OCI-LY3 (cell line): ENCODE measurements around the gene AP4S1.

Experiments used
- H2AFZ ChIP-seq: fragments of 200-600, 300-600 bp; shearing (Covaris generic); 2 replicates; pipeline ENCODE4 v1.6.0; 2014; ENCODE audit warnings: antibody characterized with exemption, low read depth, low read length
- H3K27ac ChIP-seq: fragments of 200-600, 300-600 bp; sonication (generic); 2 replicates; pipeline ENCODE4 v1.5.1; 2014; ENCODE audit warnings: mild to moderate bottlenecking, low read length, moderate library complexity, mixed read lengths
- H3K27me3 ChIP-seq: fragments of 200-600, 300-600 bp; sonication (generic); 2 replicates; pipeline ENCODE4 v1.6.1; 2014; ENCODE audit warnings: low read depth, low read length, mixed read lengths
- H3K36me3 ChIP-seq: fragments of 200-600, 300-600 bp; sonication (generic); replicated peaks from 2 replicates; pipeline ENCODE3; 2014; ENCODE audit warnings: low read depth, low read length, mixed read lengths
- H3K4me1 ChIP-seq: fragments of 300-600, 200-600 bp; sonication (generic); 2 replicates; pipeline ENCODE4 v1.6.1; 2014; ENCODE audit warnings: low read length, mixed read lengths
- H3K4me2 ChIP-seq: fragments of 200-600, 300-600 bp; sonication (generic); 2 replicates; pipeline ENCODE4 v1.6.1; 2014; ENCODE audit warnings: low read length, mixed read lengths
- H3K4me3 ChIP-seq: fragments of 300-600, 200-600 bp; sonication (generic); 2 replicates; pipeline ENCODE4 v1.5.1; 2014; ENCODE audit warnings: antibody characterized with exemption, mild to moderate bottlenecking, low read length, moderate library complexity
- H3K79me2 ChIP-seq: fragments of 300-600, 200-600 bp; shearing (Covaris generic); 2 replicates; pipeline ENCODE4 v1.6.1; 2014; ENCODE audit warnings: mild to moderate bottlenecking, low read length, mixed read lengths
- H3K9ac ChIP-seq: fragments of 300-600, 200-600 bp; shearing (Covaris generic); 2 replicates; pipeline ENCODE4 v1.6.0; 2014; ENCODE audit warnings: mild to moderate bottlenecking, low read length, moderate library complexity
- H3K9me3 ChIP-seq: fragments of 200-600, 300-600 bp; shearing (Covaris generic); 2 replicates; pipeline ENCODE4 v1.6.1; 2014; ENCODE audit warnings: low read length, mixed read lengths; ENCODE audit not compliant: insufficient read depth
- H4K20me1 ChIP-seq: fragments of 200-600, 300-600 bp; sonication (generic); 2 replicates; pipeline ENCODE4 v1.6.1; 2016; ENCODE audit warnings: low read length, mixed read lengths; ENCODE audit not compliant: insufficient read depth
- CTCF ChIP-seq: fragments of 200-600, 300-600 bp; sonication (generic); IDR thresholded peaks from 2 replicates; pipeline ENCODE4 v1.5.1; 2014; ENCODE audit warnings: antibody characterized with exemption, low read length, low read depth
- EZH2phosphoT487 ChIP-seq: fragments of 200-600 bp; shearing (Covaris generic); IDR thresholded peaks from 2 replicates; pipeline ENCODE4 v1.6.1; 2018; ENCODE audit warnings: antibody characterized with exemption, mixed run types, low read depth

The AP4S1 gene

DNA sequence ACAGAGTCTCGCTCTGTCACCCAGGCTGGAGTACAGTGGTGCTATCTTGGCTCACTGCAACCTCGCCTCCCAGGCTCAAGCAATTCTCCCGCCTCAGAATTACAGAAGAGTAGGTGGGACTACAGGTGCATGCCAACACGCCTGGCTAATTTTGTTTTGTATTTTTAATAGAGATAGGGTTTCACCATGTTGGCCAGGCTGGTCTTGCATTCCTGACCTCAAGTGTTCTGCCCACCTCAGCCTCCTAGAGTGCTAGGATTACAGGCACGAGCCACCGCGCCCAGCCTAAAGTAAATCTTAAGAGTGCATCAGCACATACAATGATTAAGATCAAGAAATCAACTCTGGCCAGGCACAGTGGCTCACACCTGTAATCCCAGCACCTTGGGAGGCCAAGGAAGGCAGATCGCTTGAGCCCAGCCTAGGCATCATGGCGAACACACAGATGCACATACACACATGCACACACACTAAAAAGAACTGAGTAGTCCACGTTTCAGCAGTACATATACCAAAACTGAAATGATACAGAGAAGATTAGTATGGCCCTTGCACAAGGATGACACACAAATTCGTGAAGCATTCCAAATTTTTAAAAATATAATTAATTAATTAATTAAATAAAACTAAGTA lies 117.1 kb downstream of the AP4S1 start:
- no peak overlapping the region for H2AFZ ChIP-seq
- H4K20me1 ChIP-seq: no peaks in the 10 kb centered on the region
- H3K9ac ChIP-seq: no peak overlapping the region
- no peak overlapping the region for H3K4me2 ChIP-seq
- TF ChIP-seq CTCF (no peak), EZH2phosphoT487 (no peak)
- H3K4me1 ChIP-seq: no peaks in the 10 kb centered on the region
- H3K27ac ChIP-seq: no peak overlapping the region
- H3K27me3 ChIP-seq: no peaks in the 10 kb centered on the region
- peaks cover 28% of the 10 kb centered on the region for H3K36me3 ChIP-seq
- H3K9me3 ChIP-seq: no peaks in the 10 kb centered on the region
- H3K4me3 ChIP-seq: no peak overlapping the region
- H3K79me2 ChIP-seq: no peaks in the 10 kb centered on the region
